ENCODE results near the gene PRC1. TPM values are rescaled to one million over a fixed set of nuclear protein-coding genes. Genes with fewer than 3 reads are reported as not detected.
"Not testable (repeated sequence)": the region's sequence is repeated elsewhere in the genome, so short reads cannot be mapped to it uniquely, and the experiment has no call there.

PRC1 gene
- 37.9 TPM for polyA plus RNA-seq (ENCODE audit: insufficient read length)

DNA sequence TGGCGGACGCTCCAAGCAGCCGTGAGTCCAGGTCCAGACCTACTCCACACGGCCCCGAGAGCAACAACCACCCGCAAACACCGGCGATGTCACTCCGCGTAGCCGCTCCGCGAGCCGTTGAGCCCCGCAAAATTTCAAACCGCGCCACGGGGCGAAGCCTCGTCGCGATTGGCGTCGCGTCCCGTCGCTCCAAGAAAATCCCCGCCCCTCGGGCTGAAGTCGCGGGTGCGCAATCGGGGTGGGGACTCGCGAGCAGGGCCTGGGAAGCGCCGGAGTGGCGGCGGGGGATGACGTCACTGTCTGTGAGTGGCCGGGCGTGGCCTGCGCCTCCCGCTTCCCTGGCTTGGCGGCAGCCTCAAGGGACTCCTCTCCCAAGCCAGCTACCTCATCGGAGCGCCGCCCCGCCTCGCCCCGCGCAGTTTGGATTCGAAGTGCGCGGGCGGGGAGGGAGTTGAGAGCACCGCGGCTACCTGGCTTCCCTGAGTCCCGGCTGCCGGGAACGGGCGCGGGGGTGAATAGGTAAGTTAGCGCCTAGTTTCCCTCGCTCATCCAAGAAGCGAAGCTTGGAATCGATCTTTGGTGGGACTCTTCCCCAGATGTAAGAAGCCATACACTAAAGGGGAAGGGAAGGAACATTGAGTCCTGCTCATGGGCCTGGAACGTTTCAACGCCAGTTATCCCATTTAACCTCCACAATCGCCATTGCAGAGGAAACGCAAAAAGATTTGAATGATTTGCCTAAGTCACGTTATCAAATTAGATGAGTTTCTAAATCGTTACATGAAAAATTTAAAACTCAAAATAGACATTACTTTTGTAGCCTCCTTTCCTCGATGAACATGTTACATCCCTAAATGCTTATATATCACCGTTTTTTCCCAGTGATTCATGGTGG, at the start of gene PRC1:
TSS of gene PRC1 (minus strand) at position 119 of the 895 bp plus-strand sequence. CDS start at position 1, 118 bp downstream.
- DNase-seq, result peak; percentile 97

DNA sequence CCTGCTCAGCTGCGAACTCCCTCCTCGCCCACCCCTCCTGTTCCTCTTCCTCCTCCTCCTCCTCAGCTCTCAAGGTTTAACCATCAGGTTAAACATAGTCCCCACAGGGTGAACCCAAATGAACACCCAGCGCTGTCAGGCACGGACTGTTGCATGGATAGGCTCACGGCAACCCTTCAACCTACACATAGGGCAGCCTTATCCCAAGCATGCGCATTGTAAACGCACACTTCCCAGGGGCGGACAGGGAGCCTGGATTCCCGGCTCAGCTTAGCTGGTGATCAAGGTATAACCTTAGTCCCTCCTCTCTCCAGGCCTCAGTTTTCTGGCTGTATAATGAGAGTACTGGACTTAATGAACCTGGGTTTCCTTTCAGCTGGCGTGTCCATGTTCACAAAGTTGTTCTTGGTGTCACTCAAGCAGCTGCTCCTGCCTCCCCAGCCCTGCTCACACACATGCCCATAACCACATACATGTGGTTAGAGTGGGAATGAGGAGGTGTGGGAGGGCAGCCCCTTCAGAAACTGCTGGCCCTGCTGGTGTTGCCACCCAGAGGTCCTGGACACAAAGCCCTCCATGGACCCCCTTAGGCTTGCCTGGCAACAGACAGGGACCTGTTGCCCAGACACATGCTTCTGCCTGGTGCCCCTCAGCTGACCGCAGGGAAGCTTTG, 49.0 kb upstream of the PRC1 start:
- DNase-seq, result no peak

DNA sequence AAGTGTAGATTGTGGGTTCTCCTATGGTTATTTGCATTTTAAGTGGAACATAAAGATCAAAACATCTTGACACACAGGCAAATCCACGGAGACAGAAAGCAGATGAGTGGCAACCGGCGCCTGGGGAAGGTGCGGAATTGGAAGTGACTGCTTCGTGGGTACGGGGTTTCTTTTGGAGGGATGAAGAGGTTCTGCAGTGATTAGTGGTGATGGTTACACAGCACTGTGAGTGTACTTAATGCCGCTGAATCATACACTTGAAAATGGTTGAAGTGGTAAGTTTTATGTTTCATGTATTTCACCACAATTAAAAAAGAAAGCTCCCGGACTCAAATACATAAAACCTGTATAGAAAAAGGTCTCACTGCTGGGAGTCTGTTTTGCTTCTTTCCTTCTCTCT, 46.5 kb upstream of the PRC1 start:
- DNase-seq, result no peak

- no peak for DNase-seq
These were observed 45.7 kb upstream of the PRC1 start for GRCh38 chr15:91039996-91040395.

DNA sequence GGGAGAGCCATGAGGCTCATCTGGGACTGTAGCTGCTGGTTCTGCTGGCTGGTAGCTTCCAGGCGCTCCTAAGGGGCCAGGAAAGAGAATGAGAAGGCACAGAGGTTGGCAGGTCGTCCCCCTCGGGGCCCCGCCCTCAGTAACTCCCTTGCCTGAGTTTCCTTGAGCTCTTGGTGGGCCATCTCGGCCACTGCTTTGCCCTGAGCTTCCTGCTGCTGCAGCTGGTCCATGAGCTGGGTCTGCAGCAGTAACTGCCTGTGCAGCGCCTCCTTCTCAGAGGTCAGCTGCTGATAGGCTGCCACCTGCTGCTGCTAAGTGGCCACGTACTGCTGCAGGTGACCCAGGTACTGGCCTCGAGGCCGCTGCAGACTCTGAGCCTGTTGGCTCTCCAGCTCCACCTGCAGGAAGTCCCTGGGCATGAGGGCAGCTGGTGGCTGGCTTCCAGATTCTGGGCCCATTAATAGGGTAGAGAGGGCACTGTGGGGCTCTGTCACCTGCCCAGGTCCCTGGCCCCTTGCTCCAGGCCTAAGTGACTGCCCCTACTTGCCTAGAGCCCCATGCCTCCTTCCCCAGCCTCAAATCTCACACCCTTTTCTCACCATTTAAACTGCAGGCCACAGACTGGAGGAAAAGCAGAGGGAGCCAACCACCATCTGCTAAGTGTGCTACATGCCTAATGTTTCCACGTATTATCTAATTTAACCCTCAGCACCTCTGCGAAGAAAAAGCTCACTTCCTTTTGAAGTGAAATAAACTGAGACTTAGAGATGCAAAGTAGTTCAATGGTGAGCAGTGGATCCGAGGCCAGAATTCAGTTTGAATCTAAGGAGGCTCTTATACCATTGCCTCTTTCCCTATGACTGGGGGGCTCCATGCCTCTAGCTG, 38.8 kb upstream of the PRC1 start:
- DNase-seq, result no peak

DNA sequence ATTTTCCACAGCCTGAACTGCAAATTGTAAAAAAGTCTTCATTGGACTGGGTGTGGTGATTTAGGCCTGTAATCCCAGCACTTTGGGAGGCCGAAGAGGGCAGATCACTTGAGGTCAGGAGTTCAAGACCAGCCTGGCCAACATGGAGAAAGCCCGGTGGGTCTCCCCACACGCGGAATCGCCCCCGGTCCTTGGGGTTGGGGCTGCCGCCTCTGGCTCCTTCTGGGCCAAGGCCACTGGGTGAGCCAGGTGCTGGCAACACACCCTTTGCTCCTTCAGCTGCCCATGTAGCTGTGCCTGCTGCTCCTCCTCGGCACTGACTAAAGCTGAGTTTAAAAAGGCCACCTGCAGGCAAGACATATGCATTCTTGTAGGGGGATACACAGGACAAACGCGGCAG, 37.5 kb upstream of the PRC1 start:
- no peak for DNase-seq

- DNase-seq, result no peak
These were observed 33.3 kb upstream of the PRC1 start for GRCh38 chr15:91027677-91028076.

DNA sequence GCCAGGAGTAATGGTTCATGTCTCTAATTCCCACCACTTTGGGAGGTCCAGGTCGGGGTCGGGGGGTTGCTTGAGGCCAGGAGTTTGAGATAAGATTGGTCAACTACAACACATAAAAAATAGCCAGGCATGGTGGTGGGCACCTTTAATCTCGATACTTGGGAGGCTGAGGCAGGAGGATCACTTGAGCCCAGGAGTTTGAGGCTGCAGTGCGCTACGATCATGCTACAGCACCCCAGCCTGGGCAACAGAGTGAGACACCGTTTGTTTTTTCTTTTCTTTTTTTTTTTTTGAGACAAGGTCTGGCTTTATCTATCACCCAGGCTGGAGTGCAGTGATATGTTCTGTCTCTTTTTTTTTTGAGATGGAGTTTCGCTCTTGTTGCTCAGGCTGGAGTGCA, 29.4 kb upstream of the PRC1 start:
- DNase-seq, result no peak

- no peak for DNase-seq
These were observed 28.4 kb upstream of the PRC1 start for GRCh38 chr15:91022832-91023129.

DNA sequence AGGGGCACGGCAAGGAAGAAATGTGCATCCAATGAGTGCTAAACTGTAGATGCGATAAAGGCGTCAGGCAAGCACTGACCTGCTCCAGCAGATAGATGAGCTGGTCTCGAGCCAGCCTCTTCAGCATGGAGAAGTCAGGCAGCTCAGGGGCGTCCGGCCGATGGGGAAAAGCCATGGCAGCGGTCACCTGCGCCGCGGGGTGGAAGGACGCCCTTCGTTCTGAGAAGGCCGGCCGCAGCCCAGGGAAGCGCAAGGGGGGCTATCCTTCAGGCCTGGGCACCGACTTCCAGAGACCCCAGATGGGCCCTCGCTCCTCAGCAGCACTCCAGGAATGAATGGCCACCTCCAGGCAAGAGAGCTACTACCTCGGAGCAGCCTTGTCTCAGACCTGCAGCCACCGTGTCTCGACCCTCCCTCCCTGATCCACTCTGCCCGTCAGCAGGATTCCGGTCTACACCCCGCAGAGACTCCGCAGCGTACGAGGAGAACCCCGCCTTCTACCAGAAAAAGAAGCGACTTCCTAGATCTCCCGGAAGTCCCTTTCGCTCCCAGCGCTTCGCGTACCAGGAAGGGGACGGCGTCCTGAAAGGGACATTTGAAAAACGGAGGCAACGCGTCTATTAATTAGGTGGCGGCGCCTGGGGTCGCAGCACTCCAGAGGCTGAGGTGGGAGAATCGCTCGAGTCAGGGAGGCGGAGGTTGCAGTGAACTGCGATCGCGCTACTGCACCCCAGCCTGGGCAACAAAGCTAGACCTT, 27.9 kb upstream of the PRC1 start, which contains the start of gene VPS33B:
TSS of gene VPS33B (minus strand) at position 520 of the 757 bp plus-strand sequence. CDS start at position 175, 345 bp downstream.
- peak; percentile 87 for DNase-seq

- peak; percentile 8 for DNase-seq
These were observed 27.3 kb upstream of the PRC1 start for GRCh38 chr15:91021516-91022074.

DNA sequence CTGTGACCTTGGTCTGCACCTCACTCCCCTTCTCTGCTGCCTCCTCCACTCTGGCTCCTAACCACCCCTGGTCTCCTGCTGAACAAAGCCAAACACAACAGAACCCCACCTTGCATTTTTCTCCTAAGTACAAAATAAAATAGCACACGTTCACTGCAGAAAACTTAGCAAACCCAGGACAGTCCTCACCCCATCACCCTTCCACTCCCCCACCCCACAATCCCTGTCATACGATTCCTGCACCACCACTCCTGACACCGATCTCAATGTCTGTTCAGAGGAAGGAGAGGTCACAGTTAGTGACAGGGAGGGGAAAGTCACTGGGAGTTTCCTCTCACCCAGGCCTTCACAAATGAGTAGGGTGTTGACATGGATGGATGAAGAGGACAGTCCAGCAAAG, 23.8 kb upstream of the PRC1 start:
- no peak for DNase-seq

DNA sequence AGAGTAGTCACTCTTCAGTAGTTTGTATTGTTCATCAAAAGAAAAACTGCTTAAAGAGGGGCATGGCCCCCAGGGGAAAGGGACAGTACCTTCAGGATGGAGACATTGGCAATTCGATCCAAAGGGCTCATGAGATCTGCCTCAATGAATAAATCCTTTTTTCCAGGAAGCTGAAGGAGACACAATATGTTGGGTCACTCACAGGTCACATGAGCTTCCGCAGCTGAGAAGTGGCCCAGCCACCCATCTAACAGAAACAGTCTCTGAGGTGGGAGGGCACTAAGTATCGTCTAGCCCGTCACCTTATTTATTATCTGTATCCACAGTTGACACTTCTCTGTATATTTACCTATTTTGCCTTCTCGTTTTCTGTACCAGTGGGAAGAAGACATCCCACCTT, 23.4 kb upstream of the PRC1 start:
- no peak for DNase-seq

DNA sequence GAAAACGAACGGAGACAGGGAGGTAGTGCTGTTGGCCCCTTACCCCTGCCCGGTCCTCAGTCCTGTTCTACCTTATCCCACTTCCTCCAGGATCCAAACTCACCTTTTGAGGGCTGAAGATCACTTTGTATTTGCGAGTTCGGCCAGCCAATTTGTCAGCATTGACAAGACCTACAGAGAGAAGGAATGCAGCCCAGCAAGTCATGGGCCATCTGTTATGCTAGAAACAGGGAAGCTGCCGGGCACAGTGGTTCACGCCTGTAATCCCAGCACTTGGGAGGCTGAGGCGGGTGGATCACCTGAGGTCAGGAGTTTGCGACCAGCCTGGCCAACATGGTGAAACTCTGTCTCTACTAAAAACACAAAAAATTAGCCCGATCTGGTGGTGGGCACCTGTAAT, 19.4 kb upstream of the PRC1 start:
- not testable (repeated sequence) for DNase-seq

GRCh38 chr15:91007266-91007665, 12.9 kb upstream of the PRC1 start:
- no peak for DNase-seq

DNA sequence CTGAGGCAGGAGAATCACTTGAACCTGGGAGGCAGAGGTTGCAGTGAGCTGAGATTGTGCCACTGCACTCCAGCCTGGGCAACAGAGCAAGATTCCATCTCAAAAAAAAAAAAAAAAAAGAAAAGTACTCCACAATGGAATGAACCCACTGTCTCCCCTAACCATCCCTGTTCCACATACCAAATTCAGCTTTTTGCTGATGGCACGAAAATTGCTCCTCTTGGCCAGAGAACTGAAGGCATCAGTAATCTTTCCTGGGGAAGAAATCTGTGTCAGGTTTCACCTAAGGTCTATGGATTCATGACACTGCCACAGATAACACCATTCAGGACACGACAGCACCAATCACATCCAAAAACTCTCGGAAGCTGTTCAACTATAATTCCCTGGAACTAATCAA, 6.9 kb upstream of the PRC1 start:
- DNase-seq, result no peak

- DNase-seq, result no peak
These were observed 4.4 kb upstream of the PRC1 start for GRCh38 chr15:90998737-90999136.

- DNase-seq, result no peak
These were observed 297 bp downstream of the PRC1 start for GRCh38 chr15:90994059-90994416.

- no peak for DNase-seq
These were observed 2.6 kb downstream of the PRC1 start for GRCh38 chr15:90991587-90992285.

- no peak for DNase-seq
These were observed 3.9 kb downstream of the PRC1 start for GRCh38 chr15:90990446-90990845.

DNA sequence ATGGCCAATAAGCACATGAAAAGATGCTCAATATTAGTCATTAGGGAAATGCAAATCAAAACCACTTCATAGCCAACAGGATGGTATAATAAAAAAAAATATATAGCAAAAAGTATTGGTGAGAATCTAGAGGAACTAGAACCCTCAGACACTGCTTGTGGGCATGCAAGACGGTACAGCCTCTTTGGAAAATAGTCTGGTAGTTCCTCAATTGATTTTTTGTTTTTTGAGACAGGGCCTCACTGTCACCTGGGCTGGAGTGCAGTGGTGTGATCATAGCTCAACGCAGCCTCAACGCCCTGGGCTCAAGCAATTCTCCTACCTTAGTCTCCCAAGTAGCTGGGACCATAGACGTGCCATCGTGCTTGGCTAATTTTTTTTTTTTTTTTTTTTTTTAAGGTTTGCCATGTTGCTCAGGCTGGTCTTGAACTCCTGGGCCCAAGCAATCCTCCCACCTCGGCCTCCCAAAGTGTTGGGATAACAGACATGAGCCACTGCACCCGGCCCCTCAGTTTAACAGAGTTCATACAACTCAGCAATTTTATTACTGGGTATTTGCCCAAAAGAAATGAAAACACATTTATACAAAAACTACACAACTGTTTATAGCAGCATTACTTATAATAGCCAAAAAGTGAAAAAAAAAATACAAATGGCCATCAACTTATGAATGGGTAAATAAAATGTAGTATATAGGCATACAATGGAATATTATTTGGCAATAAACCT, 5.1 kb downstream of the PRC1 start:
- no peak for DNase-seq
